Naive thymus-derived CD4-positive, alpha-beta T cell (primary cell): ENCODE results near the gene REEP6. TPM values are rescaled to one million over a fixed set of nuclear protein-coding genes. Genes with fewer than 3 reads are reported as not detected.

ENCODE experiments used
- ATAC-seq: fragments of 150-1000 bp; cut with Tn5 transposase; 2 replicates; pipeline ENCODE4 v1.10.0; 2021; ENCODE audit warnings: mild to moderate bottlenecking, moderate library complexity
- CTCF ChIA-PET: fragments of 350-600 bp; sonication (Branson Sonifier 250); formaldehyde crosslinking; loops from one replicate; lab custom pipeline; 2021; ENCODE audit warnings: antibody characterized with exemption; lab: Charles Lee
- POLR2A ChIA-PET: fragments of 350-600 bp; sonication (Branson Sonifier 250); formaldehyde crosslinking; loops from one replicate; lab custom pipeline; 2021; ENCODE audit warnings: antibody characterized with exemption, inconsistent platforms; lab: Charles Lee
- DNase-seq, 9 donors: peaks; one replicate each; pipeline versions ENCODE4 v3.0.0 to v3.0.0-alpha.2; 2020 to 2022; ENCODE audit warnings: mixed read lengths in 1 of 9
- H3K27ac ChIP-seq: one replicate; pipeline ENCODE4 v1.7.0; 2013; ENCODE audit warnings: mild to moderate bottlenecking, low read depth, low read length, moderate library complexity
- H3K27me3 ChIP-seq, 2 donors: one replicate each; pipeline ENCODE4 v1.7.0; 2013; ENCODE audit warnings: low read length in 2 of 2, mild to moderate bottlenecking in 2 of 2, moderate library complexity in 2 of 2; ENCODE audit not compliant: control insufficient read depth in 2 of 2, insufficient read depth in 2 of 2
- H3K36me3 ChIP-seq, 3 experiments: 1 replicate in 2 of 3; 2 replicates in 1 of 3; pipeline ENCODE4 v1.7.0; 2013; ENCODE audit warnings: low read length in 3 of 3, mild to moderate bottlenecking in 3 of 3, moderate library complexity in 1 of 3; ENCODE audit not compliant: insufficient read depth in 3 of 3, control insufficient read depth in 2 of 3
- H3K4me1 ChIP-seq, 2 donors: one replicate each; pipeline ENCODE4 v1.7.0; 2013; ENCODE audit warnings: low read length in 2 of 2, mild to moderate bottlenecking in 2 of 2, moderate library complexity in 1 of 2; ENCODE audit not compliant: control insufficient read depth in 2 of 2, insufficient read depth in 2 of 2
- H3K4me3 ChIP-seq: 2 replicates; pipeline ENCODE4 v1.7.0; 2013; ENCODE audit warnings: mild to moderate bottlenecking, low read length
- H3K9me3 ChIP-seq, 3 experiments: 1 replicate in 2 of 3; 2 replicates in 1 of 3; pipeline ENCODE4 v1.7.0; 2013; ENCODE audit warnings: low read length in 3 of 3; ENCODE audit not compliant: control insufficient read depth in 2 of 3
- H3K27ac Mint-ChIP-seq, 9 donors: one replicate each; pipeline ENCODE4 v1.8.0; 2020 to 2022; ENCODE audit warnings: mixed read lengths in 9 of 9, mild to moderate bottlenecking in 8 of 9, moderate library complexity in 5 of 9, inconsistent platforms in 2 of 9
- H3K27me3 Mint-ChIP-seq, 5 donors: one replicate each; pipeline ENCODE4 v1.8.0; 2021 to 2022; ENCODE audit warnings: mixed read lengths in 5 of 5, mild to moderate bottlenecking in 1 of 5
- H3K36me3 Mint-ChIP-seq, 5 donors: one replicate each; pipeline ENCODE4 v1.8.0; 2020 to 2022; ENCODE audit warnings: mixed read lengths in 5 of 5, mild to moderate bottlenecking in 3 of 5, inconsistent platforms in 1 of 5
- H3K4me1 Mint-ChIP-seq, 7 donors: one replicate each; pipeline ENCODE4 v1.8.0; 2020 to 2022; ENCODE audit warnings: mixed read lengths in 7 of 7, mild to moderate bottlenecking in 3 of 7, inconsistent platforms in 1 of 7
- H3K4me3 Mint-ChIP-seq, 10 donors: one replicate each; pipeline ENCODE4 v1.8.0; 2020 to 2022; ENCODE audit warnings: mild to moderate bottlenecking in 10 of 10, mixed read lengths in 10 of 10, moderate library complexity in 6 of 10, inconsistent platforms in 2 of 10
- H3K9me3 Mint-ChIP-seq, 11 donors: one replicate each; pipeline ENCODE4 v1.8.0; 2020 to 2022; ENCODE audit warnings: mixed read lengths in 11 of 11, mild to moderate bottlenecking in 4 of 11, inconsistent platforms in 1 of 11, moderate library complexity in 1 of 11
- intact Hi-C, 2 donors: fragments of 100-400 bp; cut with micrococcal nuclease; formaldehyde crosslinking; loops; one replicate each; pipeline ENCODE4 v1.15.1; 2023
- polyA plus RNA-seq, 2 donors: library from polyadenylated mRNA; unstranded; fragments of 300-500 nt; fragmentation: Illumina TruSeq; gene quantifications; one replicate each; pipeline ENCODE4 v1.2.3, GENCODE V29; 2021
- total RNA-seq, 6 experiments: library from RNA in 5 of 6; stranded (reverse) in 5 of 6; gene quantifications; 1 replicate in 5 of 6; 2 replicates in 1 of 6; pipeline ENCODE4 v1.2.3 and lab custom pipeline; 2021 to 2026

Gene REEP6
- total and polyA plus RNA-seq, 7 experiments from 2014 or later = 1.6 to 7.2 (median 5.0) TPM

DNA sequence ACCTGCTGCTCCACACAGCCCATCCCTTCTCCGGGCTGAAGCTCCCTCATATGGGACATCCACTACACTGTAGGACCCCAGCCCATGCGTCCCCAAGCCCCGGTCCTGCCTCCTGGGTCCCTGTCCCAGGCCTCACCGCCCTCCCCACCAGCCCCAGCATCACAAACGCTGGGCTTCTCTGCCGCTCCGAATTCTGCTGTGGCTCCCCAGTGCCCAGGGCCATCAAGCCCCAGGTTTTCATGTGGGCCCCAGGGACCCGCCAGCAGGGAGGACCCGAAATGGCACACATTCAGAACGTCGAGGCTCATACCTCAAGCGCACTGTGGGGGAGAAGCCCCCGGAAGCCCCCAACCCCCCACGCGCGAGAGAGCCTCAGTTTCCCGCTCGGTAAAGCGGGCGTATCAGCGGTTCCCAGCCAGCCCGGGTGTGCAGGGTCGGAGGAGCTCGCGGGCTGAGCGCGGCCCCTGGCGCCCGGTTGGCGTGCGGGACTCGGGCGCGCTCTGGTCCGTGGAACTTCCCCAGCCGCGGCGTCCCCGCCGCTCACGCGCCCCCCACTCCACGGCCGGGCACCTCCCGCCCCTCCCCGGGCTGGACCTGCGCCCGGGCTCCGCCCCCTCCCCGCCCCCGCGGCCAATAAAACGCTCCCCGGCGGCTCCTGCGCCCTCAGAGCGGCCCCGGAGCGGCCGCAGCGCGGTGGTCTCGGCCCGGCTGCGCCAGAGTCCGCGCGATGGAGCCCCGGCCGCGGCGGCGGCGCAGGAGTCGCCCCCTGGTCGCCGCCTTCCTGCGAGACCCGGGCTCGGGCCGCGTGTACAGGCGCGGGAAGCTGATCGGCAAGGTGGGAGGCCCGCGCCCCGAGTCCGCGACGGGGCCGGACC lies 32.7 kb downstream of the REEP6 start, which contains the start of gene PLK5:
TSS of gene PLK5 (plus strand) at position 666 of the 875 bp plus-strand sequence. CDS start 2,920 bp downstream, outside the sequence.
- no peak within 1 kb of the TSS for H3K4me3 ChIP-seq
- no peak for DNase-seq
- no peaks in the 10 kb centered on the region for H3K9me3 ChIP-seq
- Mint-ChIP-seq H3K4me1 (peaks cover 0 to 9% (median 8%) of the 10 kb centered on the region in 7 donors), H3K9me3 (peaks cover 0 to 2% (median 0%) of the 10 kb centered on the region in 11 donors), H3K27ac (peak within 1 kb of the TSS in 1 of 9 donors; percentile 32), H3K4me3 (peak within 1 kb of the TSS in 8 of 10 donors; percentile 5 to 72 (median 58)), H3K27me3 (peaks cover 26 to 39% (median 30%) of the 10 kb centered on the region in 5 donors), H3K36me3 (peaks cover 0 to 4% (median 0%) of the 10 kb centered on the region in 5 donors)
- ChIA-PET CTCF (no interaction called here), POLR2A (no interaction called here)
- no peaks in the 10 kb centered on the region for H3K4me1 ChIP-seq
- ATAC-seq = no peak
- H3K36me3 ChIP-seq = no peaks in the 10 kb centered on the region
- H3K27ac ChIP-seq = no peak within 1 kb of the TSS
- intact Hi-C loops = no loop called here
- H3K27me3 ChIP-seq = no peaks in the 10 kb centered on the region

DNA sequence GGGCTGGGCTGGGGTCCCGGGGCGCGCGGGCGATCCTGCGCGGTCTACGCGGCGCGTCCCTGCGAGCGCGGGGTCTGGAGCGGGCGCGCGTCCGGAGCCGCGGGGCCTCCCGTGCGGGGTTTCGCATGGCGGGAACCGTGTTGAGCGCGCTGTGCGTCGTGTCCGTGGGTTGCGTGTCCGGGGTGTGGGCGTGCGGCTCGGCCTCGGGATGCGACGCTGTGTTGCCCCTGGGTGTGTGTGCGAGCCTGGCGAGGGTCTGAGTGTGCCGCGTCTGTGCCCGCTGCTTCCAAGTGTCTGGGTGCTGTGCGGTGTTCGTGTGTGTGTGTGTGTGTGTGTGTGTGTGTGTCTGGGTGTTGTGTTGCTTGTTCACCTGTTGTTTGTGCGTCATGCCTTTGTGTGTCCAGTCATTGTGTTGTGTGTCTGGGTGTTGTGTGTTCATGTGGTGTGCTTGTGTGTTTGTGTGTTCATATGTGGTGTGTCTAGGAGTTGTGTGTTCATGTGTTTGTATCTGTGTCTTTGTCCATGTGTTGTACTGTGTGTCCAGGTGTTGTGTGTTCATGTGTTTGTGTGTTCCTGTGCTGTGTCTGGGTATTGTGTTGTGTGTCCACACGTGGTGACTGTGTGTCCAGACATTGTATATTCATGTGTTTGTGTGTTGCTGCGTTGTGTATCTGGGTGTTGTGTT lies 33.4 kb downstream of the REEP6 start:
- Mint-ChIP-seq H3K9me3 (peaks cover 0 to 2% (median 0%) of the 10 kb centered on the region in 11 donors), H3K4me3 (peak overlapping the region in 8 of 10 donors; percentile 5 to 72 (median 58)), H3K27ac (peak overlapping the region in 1 of 9 donors; percentile 32), H3K4me1 (peaks cover 0 to 9% (median 8%) of the 10 kb centered on the region in 7 donors), H3K36me3 (peaks cover 0 to 4% (median 0%) of the 10 kb centered on the region in 5 donors), H3K27me3 (peaks cover 26 to 39% (median 30%) of the 10 kb centered on the region in 5 donors)
- Histone ChIP-seq H3K27ac (no peak overlapping the region), H3K36me3 (no peaks in the 10 kb centered on the region), H3K4me1 (no peaks in the 10 kb centered on the region), H3K27me3 (no peaks in the 10 kb centered on the region), H3K4me3 (no peak overlapping the region), H3K9me3 (no peaks in the 10 kb centered on the region)
- CTCF ChIA-PET = no interaction called here
- DNase-seq = no peak
- POLR2A ChIA-PET = no interaction called here
- intact Hi-C loops = no loop called here
- no peak for ATAC-seq

DNA sequence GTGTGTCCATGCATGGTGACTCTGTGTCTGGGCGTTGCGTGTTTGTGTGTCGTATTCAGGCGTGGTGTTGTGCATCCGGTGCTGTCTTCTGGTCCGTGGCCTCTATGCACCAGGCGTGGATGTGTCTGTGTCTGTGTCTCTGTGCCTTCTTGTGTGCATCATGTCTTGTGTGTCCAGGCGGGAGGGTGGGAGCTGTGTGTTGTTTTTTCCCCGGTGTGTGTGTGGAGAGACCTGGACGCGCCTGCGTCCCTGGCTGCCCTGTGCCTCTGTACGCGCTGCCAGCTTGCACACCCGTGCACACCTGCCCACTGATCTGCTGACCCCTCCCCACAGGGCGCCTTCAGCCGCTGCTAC lies 34.0 kb downstream of the REEP6 start:
- H3K9me3 ChIP-seq = no peaks in the 10 kb centered on the region
- intact Hi-C loops = no loop called here
- ChIA-PET POLR2A (no interaction called here), CTCF (no interaction called here)
- no peak overlapping the region for H3K4me3 ChIP-seq
- Mint-ChIP-seq H3K36me3 (peaks cover 0 to 4% (median 0%) of the 10 kb centered on the region in 5 donors), H3K27me3 (peaks cover 26 to 41% (median 32%) of the 10 kb centered on the region in 5 donors), H3K9me3 (peaks cover 0 to 2% (median 0%) of the 10 kb centered on the region in 11 donors), H3K4me1 (peaks cover 0 to 9% (median 8%) of the 10 kb centered on the region in 7 donors), H3K27ac (peak overlapping the region in 1 of 9 donors; percentile 32), H3K4me3 (peak overlapping the region in 5 of 10 donors; percentile 5 to 72 (median 59))
- no peak overlapping the region for H3K27ac ChIP-seq
- H3K4me1 ChIP-seq = no peaks in the 10 kb centered on the region
- no peak for DNase-seq
- no peak for ATAC-seq
- no peaks in the 10 kb centered on the region for H3K27me3 ChIP-seq
- H3K36me3 ChIP-seq = no peaks in the 10 kb centered on the region

- H3K27ac ChIP-seq = no peak overlapping the region
- ATAC-seq (no peak), DNase-seq (no peak)
- H3K27me3 ChIP-seq = no peaks in the 10 kb centered on the region
- H3K36me3 ChIP-seq = no peaks in the 10 kb centered on the region
- H3K4me1 ChIP-seq = no peaks in the 10 kb centered on the region
- no peak overlapping the region for H3K4me3 ChIP-seq
- H3K9me3 ChIP-seq = no peaks in the 10 kb centered on the region
- peaks cover 26 to 45% (median 36%) of the 10 kb centered on the region in 5 donors for H3K27me3 Mint-ChIP-seq
- peaks cover 0 to 4% (median 0%) of the 10 kb centered on the region in 5 donors for H3K36me3 Mint-ChIP-seq
- H3K4me1 Mint-ChIP-seq = peaks cover 0 to 9% (median 8%) of the 10 kb centered on the region in 7 donors
- no peak overlapping the region for H3K27ac Mint-ChIP-seq
- intact Hi-C loops = no loop called here
- H3K4me3 Mint-ChIP-seq = peak overlapping the region in 1 of 10 donors; percentile 72
- peaks cover 0 to 2% (median 0%) of the 10 kb centered on the region in 11 donors for H3K9me3 Mint-ChIP-seq
- POLR2A ChIA-PET = no interaction called here
- CTCF ChIA-PET = no interaction called here
Observed at GRCh38 chr19:1525343-1525742, 34.4 kb downstream of the REEP6 start.

GRCh38 chr19:1526066-1526778 lies 35.2 kb downstream of the REEP6 start:
- Mint-ChIP-seq H3K4me3 (peak overlapping the region in 1 of 10 donors; percentile 36), H3K27me3 (peaks cover 26 to 45% (median 38%) of the 10 kb centered on the region in 5 donors), H3K4me1 (peaks cover 0 to 9% (median 8%) of the 10 kb centered on the region in 7 donors), H3K36me3 (peaks cover 0 to 4% (median 0%) of the 10 kb centered on the region in 5 donors), H3K27ac (peak overlapping the region in 1 of 9 donors; percentile 46), H3K9me3 (peaks cover 0 to 2% (median 0%) of the 10 kb centered on the region in 11 donors)
- ATAC-seq (no peak), DNase-seq (no peak)
- no peak overlapping the region for H3K4me3 ChIP-seq
- no peaks in the 10 kb centered on the region for H3K27me3 ChIP-seq
- ChIA-PET POLR2A (no interaction called here), CTCF (no interaction called here)
- no peaks in the 10 kb centered on the region for H3K4me1 ChIP-seq
- H3K9me3 ChIP-seq = no peaks in the 10 kb centered on the region
- intact Hi-C loops = no loop called here
- no peak overlapping the region for H3K27ac ChIP-seq
- no peaks in the 10 kb centered on the region for H3K36me3 ChIP-seq

DNA sequence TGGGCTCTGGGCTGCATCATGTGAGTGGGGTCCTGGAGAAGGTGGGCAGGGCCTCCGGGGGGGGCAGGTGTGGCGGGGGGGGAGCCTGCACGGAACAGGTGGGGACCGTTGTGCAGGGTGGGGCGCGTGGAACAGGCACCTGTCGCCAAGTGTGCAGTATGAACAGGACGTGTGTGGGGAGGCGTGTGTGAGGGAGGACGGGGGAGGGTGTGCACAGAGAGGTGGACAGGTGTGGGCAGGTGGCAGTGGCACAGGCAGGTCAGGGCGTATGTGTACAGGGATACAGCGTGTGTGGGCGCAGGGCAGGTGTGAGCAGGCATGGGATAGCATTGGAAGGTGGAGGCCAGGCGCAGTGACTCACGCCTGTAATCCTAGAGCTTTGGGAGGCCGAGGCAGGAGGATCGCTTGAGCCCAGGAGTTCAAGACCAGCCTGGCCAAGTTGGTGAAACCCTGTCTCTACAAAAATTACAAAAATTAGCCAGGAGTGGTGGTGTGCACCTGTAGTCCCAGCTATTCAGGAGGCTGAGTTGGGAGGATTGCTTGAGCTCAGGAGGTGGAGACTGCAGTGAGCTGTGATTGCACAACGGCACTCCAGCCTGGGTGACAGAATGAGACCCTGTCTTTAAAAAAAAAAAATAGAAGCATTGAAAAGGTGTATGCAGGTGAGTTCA lies 36.1 kb downstream of the REEP6 start:
- ATAC-seq (no peak), DNase-seq (no peak)
- peaks cover 26 to 50% (median 39%) of the 10 kb centered on the region in 5 donors for H3K27me3 Mint-ChIP-seq
- H3K27ac ChIP-seq = no peak overlapping the region
- CTCF ChIA-PET = no interaction called here
- H3K36me3 Mint-ChIP-seq = peaks cover 0 to 4% (median 0%) of the 10 kb centered on the region in 5 donors
- H3K36me3 ChIP-seq = no peaks in the 10 kb centered on the region
- H3K27ac Mint-ChIP-seq = no peak overlapping the region
- H3K4me3 ChIP-seq = no peak overlapping the region
- intact Hi-C loops = no loop called here
- no peaks in the 10 kb centered on the region for H3K9me3 Mint-ChIP-seq
- POLR2A ChIA-PET = no interaction called here
- no peaks in the 10 kb centered on the region for H3K9me3 ChIP-seq
- no peaks in the 10 kb centered on the region for H3K4me1 ChIP-seq
- H3K4me3 Mint-ChIP-seq = no peak overlapping the region
- H3K4me1 Mint-ChIP-seq = peaks cover 0 to 9% (median 8%) of the 10 kb centered on the region in 7 donors
- H3K27me3 ChIP-seq = no peaks in the 10 kb centered on the region
